Endometrial microvascular endothelial cells (primary cell): ENCODE measurements around the gene KRTAP13-2. TPM values are rescaled to one million over a fixed set of nuclear protein-coding genes. Genes with fewer than 3 reads are reported as not detected.

Experiments
- in situ Hi-C: cut with HindIII; loops from 2 replicates; pipeline ENCODE4 v1.10.0; 2017; ENCODE audit warnings: low sequenced_read_pairs, low pct_unique_long_range_greater_than_20kb; ENCODE audit errors: inconsistent ontology term
- total RNA-seq: library from RNA; depleted of rRNA; stranded (reverse); fragments of >200 nt; gene quantifications from one replicate; pipeline ENCODE4 v1.2.3, GENCODE V29; 2015; ENCODE audit errors: inconsistent ontology term

KRTAP13-2 gene, protein sequence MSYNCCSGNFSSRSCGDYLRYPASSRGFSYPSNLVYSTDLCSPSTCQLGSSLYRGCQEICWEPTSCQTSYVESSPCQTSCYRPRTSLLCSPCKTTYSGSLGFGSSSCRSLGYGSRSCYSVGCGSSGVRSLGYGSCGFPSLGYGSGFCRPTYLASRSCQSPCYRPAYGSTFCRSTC
- not detected for total RNA-seq

DNA sequence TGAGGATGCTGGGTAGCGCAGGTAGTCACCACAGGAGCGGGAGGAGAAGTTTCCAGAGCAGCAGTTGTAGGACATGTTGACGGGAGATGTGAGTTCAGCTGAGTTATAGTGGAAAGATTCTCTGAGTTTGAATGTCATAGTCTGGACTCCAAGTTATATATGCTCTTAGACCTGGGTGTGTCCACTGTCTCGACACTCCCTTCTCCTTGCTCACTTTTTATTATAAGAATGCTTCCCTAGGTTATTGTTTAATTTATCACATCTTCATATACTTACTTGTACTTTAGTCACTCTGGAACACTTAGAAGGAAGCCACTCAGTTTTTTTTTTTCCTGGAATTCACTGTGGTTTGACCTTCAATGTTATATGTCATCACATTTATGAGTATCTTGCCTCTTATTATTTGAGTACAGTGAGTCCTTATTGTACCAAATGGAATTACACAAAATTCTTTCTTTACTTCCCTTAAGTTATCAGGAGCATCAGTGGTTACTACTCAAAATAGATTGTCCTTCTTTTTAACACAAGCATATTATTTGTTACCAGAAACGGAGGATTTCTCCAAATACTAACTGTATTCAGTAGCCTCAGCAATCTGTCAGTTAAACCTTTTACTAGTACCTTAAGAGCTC, at the start of gene KRTAP13-2:
TSS of gene KRTAP13-2 (minus strand) at position 133 of the 632 bp plus-strand sequence. CDS start at position 75, 58 bp downstream.
- in situ Hi-C loops: no loop called here

DNA sequence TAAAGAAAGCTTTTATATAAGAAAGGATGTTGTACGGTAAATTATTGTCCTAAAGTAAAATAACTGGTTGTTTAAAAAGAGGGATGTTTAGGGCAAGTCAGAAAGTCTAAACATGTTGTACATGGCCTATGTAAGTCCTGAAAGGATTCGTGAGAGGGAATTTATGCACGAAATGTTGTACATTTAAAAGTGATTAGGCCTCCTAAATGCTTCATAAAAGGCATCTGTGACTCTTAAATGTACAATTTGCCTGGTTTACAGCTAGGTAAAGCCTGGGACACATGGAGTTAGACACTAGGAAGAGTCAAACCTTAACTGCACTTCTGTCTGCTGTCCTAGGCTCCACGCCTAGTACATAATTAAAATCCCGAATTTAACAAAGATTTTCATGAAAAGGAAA, 43.9 kb upstream of the KRTAP13-2 start:
- in situ Hi-C loops: no loop called here

DNA sequence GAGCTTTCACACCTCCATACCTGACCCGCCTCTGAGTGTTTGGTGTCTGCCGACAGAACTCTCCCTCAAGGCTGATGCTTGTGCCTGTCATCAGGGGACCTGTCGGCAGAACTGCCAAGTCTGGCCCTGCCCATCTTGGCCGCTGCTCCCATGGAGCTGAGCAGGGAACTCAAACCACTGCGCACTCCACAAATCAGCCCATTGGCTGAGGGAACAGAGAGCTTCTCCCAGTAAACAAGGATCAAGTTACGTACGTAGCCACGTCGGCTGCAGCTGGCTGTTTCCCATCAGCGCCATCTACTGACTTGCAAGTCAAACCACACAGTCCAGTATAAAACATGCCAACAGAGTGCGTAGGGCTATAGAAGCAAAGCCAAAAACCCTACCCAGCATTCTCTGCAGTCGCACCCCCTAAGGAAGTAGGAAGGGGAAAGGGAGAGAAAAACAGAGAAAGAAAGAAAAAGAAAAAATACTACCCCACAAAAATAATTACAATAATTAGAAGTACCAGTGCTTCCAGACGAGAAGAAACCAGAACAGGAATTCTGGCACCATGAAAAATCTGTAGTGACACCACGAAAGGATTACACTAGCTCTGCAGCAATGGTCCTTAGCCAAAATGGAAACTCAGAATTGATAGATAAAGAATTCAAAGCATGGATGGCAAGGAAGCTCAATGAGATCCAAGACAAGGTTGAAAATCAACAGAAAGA, 36.9 kb upstream of the KRTAP13-2 start:
- in situ Hi-C loops: no loop called here

DNA sequence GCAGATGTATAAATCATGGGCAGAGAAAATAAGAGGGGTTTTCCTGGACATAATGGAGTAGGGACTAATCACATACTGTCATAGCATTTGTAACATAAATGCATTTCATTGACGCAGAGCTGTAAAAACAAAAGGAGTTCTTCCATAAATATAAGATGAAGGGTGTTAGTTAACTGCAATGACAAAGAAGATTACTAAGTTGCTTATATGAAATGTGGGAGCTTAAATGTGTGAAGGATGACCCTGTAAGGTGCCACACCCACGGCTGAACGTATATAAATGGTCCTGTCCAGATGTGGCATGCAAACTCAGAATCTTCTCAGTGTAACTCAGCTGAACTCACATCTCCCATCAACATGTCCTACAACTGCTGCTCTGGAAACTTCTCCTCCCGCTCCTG, 23.7 kb upstream of the KRTAP13-2 start, which contains the start of gene KRTAP13-1:
TSS of gene KRTAP13-1 (plus strand) at position 301 of the 400 bp plus-strand sequence. CDS start at position 357, 56 bp downstream.
- in situ Hi-C loops: no loop called here

DNA sequence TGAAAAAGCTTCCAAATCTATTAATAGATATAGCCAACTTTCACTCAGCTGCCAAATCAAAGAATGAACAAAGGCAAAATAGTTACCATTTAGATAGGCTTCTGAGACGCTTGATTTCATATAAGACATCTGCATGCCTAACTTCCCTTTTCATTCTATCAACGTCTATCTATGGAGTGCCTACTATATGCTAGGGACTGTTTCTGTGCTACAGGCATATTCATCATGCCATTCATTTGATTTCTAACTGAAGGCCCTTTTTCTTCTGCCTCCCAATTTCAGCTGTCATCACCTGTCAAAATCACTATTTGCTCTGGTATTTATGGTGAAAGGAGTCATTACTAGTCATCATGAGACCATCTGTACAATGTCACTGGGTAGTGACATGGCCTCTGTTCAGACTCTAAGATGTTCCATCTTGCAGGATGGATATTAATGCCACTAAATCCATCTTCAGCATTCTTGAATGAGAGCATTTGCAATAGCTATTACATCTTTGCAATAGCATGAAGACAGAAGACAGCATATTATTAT, 19.5 kb upstream of the KRTAP13-2 start:
- in situ Hi-C loops: no loop called here

DNA sequence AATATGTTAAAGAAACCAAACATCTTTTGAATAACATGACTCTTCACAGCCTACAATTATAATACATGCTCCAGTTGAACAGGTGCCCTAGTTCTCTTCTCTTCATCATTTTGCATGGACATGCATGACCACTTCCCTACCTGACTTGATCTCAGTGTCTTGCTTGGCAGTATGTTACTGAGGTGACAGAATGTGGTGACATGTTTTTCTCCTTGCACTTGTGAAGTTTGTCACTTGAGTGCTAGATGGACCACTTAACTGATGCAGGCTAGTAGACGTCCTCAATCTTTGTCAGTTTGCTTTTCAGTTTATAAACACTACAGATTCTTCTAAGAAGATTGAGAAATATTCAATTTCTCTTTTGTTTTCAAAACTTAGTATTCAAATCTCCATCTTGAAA, 10.1 kb upstream of the KRTAP13-2 start:
- in situ Hi-C loops: no loop called here

DNA sequence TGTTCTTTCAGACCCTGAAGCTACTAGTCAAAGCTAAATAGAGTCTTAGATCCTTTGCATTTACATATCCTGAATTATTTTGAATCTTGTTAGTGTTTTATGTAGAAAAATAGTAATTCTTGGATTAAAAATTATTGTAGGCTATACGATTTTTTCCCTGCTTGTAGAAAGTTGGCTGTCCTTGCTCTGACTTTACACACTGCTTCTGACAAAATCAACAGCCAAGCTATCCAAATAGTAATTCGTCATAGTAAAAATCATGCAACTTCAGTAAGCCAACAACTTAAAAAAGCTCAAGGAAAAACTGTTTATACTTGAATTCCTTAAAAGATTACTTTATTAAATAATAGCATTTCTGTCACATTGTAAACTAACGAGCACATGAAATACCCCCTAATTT, 16.2 kb downstream of the KRTAP13-2 start:
- in situ Hi-C loops: no loop called here

DNA sequence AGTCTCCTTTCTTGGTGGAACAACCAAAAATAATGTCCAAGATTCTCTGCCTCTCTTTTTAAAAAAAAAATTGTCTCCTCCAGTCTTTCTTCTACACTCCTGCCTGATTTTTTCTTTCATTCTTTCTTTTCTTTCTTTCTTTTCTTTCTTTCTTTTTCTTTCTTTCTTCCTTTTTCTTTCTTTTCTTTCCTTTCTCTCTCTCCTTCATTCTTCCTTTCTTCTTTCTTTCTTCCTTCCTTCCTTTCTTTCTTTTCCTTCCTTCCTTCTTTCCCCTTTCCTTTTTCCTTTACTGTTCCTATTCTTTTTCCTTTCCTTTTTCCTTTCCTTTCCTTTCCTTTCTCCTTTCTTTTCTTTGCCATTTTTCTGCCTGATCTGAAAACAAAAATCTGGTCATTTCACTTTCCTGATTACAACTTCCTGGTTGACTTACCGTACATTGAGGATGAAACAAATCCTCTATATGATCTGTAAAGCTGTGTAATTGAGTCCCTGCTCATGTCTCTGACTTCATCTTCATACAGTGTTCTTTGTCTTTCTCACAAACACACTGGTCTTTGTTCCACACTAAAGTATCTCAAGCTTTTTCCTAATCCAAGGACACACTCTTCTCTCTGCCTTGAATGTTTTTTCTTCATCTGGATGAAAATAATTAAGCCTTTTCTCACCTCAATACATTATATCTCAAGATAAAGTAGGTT, 17.6 kb downstream of the KRTAP13-2 start:
- in situ Hi-C loops: no loop called here

DNA sequence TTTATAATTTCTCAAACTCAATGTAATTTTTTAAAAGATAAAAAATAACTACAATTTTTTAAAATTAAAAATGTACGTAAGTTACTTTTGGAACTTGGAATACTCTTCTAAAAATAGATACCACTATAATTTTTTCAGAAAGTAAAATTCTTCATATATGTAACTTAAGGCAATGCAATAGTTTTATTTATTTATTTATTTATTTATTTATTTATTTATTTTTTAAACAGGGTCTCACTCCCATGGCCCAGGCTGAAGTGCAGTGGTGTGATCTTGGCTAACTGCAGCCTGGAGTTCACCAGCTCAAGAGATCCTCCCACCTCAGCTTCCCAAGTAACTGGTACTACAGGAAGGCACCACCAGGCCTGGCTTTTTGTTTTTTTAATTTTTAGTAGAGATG, 20.5 kb downstream of the KRTAP13-2 start:
- in situ Hi-C loops: no loop called here

DNA sequence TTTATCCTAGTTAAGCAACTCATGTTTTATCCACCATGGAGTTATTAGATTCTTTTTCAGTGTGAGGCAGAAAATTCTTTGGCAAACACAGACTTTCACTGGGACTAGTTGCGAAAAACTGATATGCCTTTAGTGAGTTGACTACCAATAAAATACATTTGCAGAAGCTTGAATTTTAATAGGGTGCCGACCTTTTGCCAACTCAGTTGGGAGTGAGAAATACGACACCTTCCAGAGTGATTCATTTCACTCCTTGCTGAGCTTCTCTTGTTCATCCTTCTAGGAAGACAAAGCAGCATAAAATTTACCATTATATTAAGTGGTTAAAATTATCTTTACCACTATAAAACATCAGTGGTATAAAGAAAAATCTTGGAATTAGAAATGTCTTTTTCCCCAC, 22.5 kb downstream of the KRTAP13-2 start:
- in situ Hi-C loops: no loop called here

DNA sequence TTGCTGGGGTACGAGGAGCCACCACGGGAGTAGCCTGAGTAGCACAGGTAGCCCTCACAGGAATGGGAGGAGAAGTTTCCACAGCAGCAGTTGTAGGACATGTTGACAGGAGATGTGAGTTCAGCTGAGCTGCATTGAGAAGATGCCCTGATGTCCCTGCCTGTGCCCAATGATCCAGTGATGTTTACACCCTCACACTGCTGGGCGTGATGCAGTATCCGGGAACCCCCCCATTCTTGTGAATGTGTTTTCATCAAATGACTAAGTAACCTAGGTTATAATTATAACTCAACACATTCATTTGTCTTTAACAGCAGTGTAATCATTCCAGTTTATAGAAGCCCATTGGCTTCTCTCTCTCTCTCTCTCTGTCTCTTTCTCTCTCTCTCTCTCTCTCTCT, 23.6 kb downstream of the KRTAP13-2 start, which contains the start of gene KRTAP23-1:
TSS of gene KRTAP23-1 (minus strand) at position 101 of the 400 bp plus-strand sequence. CDS start at position 101, 0 bp downstream.
- in situ Hi-C loops: no loop called here

DNA sequence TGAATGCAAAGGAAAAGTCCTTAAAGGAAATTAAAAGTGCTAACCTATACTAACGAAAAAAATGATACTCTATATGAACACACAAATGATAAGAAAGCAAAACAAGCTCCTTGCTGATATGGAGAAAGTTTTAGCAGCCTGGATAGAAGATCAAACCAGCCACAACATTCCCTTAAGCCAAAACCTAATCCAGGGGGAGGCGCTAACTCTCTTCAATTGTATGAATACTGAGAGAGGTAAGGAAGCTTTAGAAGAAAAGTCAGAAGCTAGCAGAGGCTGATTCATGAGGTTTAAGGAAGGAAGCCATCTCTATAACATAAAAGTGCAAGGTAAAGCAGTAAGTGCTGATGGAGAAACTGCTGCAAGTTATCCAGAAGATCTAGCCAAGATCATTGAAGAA, 27.1 kb downstream of the KRTAP13-2 start:
- in situ Hi-C loops: no loop called here

DNA sequence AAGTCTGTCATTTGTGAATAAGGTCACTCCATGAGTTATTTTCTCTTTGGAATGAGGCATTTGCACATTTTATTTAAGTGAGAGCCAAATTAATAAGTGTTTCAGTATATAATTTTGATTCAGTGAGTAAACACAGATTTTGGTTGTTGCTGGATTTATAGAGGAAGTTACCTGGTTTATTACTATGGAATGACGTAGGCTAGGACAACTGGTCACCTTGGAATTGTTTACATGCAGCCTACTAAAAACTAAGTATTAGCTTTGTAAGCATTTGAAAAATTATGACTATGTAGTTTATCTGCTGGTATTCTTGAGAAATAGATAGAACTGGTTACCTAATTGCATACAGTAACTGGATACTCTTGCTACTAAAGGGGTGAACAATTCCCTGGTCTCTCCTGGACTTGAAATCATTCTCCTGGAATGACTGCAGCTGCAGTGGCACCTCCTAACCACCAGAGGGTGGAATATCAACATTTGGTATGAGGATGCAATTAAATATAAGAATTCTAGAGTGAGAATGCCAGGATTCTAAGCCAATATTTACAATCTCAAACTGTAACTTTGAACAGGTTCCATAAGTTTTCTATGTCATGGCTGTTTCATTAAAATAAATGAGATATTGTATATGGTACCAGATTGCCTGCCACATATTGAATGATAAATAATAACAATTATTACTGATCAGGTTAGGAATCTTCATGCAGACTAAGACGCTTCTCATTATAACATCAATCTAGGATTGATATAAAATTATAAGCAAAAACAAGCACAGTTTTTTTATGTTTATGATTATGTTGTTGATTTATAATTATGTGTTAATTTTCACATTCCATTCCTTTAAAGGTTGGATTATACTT, 31.1 kb downstream of the KRTAP13-2 start:
- in situ Hi-C loops: no loop called here

DNA sequence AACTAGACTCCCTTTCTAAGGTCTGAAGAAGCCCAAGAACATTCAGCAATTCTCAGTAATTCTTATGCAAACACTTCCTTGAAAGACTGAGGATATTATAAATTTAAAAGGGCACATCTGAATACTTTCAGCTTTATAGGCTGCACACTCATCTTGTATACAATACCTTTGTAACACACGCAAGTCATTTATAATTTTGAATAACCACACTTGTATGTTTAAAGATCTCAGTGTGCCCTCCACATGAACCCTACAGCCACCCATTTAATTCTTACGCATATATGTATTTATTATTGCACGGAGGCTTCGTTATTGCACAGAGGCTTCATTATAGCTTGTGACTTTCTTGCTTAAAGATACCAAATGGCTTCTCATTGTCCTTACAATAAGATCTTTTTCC, 33.4 kb downstream of the KRTAP13-2 start:
- in situ Hi-C loops: no loop called here

DNA sequence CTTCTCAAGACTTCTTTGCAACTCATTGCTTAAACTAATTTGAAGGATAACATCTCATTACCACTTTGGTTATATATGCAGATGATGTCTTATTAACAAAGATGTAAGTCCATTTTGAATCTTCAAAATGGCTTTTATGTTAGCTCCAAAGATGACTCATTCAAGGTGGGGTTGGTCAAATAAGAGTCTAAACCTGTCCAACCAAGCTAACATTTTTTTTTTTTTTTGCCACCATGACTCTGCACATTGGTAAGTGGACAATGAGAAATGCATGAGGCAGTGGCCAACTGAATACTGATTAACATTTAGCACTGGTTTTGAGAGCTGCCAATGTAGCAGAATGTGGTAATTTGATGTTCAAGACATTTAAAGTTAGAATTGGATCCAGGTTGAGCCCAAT, 34.3 kb downstream of the KRTAP13-2 start:
- in situ Hi-C loops: no loop called here

DNA sequence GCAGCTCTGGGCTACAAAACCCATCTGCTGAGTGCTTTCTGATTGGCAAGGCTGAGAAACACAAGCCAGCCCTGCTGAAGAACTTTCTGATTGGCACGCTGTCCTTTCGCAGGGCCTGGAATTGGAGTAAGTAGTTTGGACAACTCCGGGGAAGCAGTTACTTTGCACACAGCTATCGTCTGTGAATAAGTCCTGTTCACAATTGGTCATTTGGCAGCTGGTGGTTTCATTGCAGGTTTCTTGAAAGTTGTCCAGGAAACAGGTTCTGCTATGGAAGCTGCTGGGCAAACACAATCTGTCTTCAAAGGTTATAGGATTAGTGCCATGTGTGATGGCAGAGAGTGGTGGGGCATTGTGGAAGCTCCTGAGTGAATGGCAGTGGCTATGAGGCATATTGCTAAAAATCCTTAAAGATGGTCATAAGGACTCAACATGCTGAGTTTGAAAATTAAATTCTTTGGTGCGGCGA, 34.8 kb downstream of the KRTAP13-2 start, which contains the start of gene KRTAP27-1:
TSS of gene KRTAP27-1 (minus strand) at position 419 of the 469 bp plus-strand sequence. CDS start at position 393, 26 bp downstream.
- in situ Hi-C loops: no loop called here

DNA sequence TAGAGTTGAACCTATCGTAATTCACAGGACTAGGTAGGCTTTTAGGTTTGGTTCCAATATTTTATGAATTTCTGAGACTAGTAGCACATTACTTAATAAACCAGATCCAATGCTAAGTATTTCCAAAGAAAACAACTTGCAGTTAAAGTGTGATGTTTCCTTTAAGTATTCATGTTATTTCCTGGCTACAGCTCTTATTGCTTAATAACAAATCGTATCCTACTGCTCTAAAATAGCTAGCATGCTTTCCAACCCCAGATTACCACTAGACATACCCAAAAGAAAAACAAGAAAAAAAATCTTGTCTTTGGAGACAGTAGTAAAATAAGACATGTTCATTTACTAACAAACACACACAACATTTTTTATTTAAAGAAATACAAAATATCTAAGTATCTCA, 35.5 kb downstream of the KRTAP13-2 start:
- in situ Hi-C loops: no loop called here

DNA sequence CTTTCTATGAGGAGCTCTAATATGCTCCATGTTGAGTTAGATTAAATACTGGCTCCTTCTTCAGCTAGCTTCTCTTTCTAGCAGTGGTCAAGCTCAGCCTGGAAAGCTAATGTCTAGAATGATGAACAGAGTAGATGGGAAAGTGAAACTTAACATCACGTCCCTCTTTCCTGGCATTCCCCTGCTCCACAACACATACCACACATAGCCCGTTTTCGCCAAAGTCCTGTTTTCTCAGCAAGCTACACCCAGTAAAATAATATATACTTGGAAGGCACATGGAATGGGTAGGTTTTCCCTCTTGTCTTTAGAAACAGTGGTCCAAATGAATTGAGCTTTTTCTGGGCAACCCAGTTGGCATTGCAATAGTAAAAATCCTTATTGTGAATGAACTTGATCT, 38.3 kb downstream of the KRTAP13-2 start:
- in situ Hi-C loops: no loop called here
